HepG2 (cell line): ENCODE data around the gene VPS37B. TPM values are rescaled to one million over a fixed set of nuclear protein-coding genes. Genes with fewer than 3 reads are reported as not detected.

Source experiments
- AHDC1 ChIP-seq: sonication (generic); formaldehyde crosslinking; IDR thresholded peaks from 2 replicates; pipeline ENCODE4 v1.5.1; 2020; ENCODE audit warnings: mild to moderate bottlenecking, missing genetic modification reagents, borderline replicate concordance
- HNRNPK ChIP-seq: fragments of 200-400 bp; formaldehyde crosslinking; IDR thresholded peaks from 2 replicates; pipeline ENCODE4 v1.6.1; 2018; ENCODE audit warnings: low read length, low read depth, moderate library complexity, mild to moderate bottlenecking; ENCODE audit not compliant: poor library complexity, severe bottlenecking
- RBM39 ChIP-seq: fragments of 200-400 bp; formaldehyde crosslinking; IDR thresholded peaks from one replicate; pipeline ENCODE4 v1.6.1; 2018; ENCODE audit warnings: antibody characterized with exemption, mild to moderate bottlenecking, low read depth, low read length; ENCODE audit not compliant: poor library complexity, severe bottlenecking
- ZNF24 ChIP-seq: fragments of 450-650 bp; IDR thresholded peaks from 2 replicates; pipeline ENCODE4 v1.6.1; 2017; ENCODE audit warnings: antibody characterized with exemption, mild to moderate bottlenecking
- ZNF367 ChIP-seq: sonication (generic); formaldehyde crosslinking; IDR thresholded peaks from 2 replicates; pipeline ENCODE4 v1.4.0; 2020; ENCODE audit warnings: missing genetic modification reagents, borderline replicate concordance
- polyA plus RNA-seq, 8 experiments: library from polyadenylated mRNA; depleted of rRNA in 3 of 8; stranded (reverse) in 7 of 8; unstranded in 1 of 8; fragments of >200 nt; fragmentation: Illumina TruSeq in 4 of 8; extraction: Trizol in 4 of 8; gene quantifications; 2 replicates each; pipeline versions ENCODE4 v1.2.1 to v1.2.3, GENCODE V29; 2011 to 2016; ENCODE audit warnings: low read depth in 4 of 8, missing spikeins in 1 of 8, mixed read lengths in 1 of 8; ENCODE audit not compliant: insufficient read depth in 1 of 8
- total RNA-seq, 5 experiments: library from RNA; depleted of rRNA; stranded (reverse); fragments of >200 nt; fragmentation: Illumina TruSeq; extraction: Trizol; gene quantifications; 2 replicates each; pipeline ENCODE4 v1.2.3, GENCODE V29; 2016; ENCODE audit warnings: low read depth in 1 of 5

The VPS37B gene
- total and polyA plus RNA-seq, 2 of the 13 experiments (the other 11 are each of a cell fraction or from before 2014, with no cell fraction given), result 4.6 to 5.3 TPM

DNA sequence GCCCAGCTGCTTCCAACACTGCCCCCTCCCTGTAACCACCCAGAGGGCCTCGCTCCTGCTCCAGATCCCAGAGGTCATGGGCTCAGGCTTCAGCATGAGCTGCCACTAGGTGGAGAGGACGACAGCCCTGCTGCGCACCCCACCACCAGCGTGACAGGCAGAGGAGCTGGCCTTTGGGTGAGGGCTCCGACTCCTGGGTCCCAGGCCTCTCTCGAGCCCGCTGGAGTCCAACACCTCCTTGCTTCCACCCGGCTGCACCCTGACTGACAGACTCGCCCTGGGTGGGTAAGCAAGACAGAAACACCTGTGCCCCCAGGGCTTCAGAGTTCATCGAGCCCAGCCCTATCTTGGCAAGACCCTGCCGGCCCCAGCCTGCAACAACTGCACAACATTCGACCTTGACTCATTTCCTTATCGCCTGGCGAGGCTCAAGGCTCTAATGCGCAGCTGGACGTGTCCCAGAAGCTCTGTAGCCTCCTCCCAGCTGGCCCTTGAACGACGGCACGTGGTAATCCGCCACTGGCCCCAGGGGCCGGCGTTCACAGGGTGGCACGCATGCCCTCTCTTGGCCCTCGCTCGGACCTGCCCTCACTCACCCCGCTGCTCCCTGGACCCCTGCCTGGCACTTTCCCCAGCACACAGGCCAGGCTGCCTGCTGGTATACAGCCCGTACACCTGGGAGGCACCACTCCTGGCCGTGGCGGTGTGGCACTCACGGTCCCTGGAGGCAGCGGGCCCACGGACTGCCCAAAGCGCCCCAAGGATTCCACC, 28.0 kb downstream of the VPS37B start (continued):
- TF ChIP-seq AHDC1 (no peak), ZNF24 (no peak), HNRNPK (no peak), ZNF367 (CRISPR knock-in tag) (no peak), RBM39 (no peak)
